ENCODE measurements around the gene PPP1R2C.

DNA sequence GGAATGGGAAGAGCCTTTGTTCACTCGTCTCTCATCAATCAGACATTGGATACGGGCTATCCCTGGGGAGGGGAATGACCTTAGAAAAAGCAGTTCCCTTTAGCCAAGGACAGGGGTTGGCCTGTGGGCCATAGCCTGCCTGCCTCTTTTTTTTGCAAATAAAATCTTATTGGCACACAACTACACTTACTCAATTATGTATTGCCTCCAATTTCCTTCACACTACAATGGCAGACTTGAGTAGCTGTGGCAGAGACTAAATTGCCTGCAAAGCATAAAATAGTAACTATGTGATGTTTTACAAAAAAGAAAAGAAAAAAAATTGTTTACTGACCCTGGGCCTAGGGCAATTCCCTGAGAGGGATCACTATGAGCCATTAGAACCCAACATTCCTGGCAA lies 23.4 kb downstream of the PPP1R2C start:
- TF ChIP-seq, protein P1, sequence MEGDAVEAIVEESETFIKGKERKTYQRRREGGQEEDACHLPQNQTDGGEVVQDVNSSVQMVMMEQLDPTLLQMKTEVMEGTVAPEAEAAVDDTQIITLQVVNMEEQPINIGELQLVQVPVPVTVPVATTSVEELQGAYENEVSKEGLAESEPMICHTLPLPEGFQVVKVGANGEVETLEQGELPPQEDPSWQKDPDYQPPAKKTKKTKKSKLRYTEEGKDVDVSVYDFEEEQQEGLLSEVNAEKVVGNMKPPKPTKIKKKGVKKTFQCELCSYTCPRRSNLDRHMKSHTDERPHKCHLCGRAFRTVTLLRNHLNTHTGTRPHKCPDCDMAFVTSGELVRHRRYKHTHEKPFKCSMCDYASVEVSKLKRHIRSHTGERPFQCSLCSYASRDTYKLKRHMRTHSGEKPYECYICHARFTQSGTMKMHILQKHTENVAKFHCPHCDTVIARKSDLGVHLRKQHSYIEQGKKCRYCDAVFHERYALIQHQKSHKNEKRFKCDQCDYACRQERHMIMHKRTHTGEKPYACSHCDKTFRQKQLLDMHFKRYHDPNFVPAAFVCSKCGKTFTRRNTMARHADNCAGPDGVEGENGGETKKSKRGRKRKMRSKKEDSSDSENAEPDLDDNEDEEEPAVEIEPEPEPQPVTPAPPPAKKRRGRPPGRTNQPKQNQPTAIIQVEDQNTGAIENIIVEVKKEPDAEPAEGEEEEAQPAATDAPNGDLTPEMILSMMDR (IDR thresholded peaks at IDR 0.05) = no peak
- TF ChIP-seq POLR2A (IDR thresholded peaks at IDR 0.05) = no peak
- TF ChIP-seq EP300 (IDR thresholded peaks at IDR 0.05) = no peak

All from stomach (tissue), 4 donors.